ENCODE results near the gene ST3GAL4.

Gene ST3GAL4

GRCh38 chr11:126336671-126337101 is 18.8 kb upstream of the ST3GAL4 start:
- H3K4me3 ChIP-seq (ENCODE audit: low read depth, low read length), result no peak overlapping the region
- TF ChIP-seq CTCF (IDR thresholded peaks at IDR 0.05; ENCODE audit: borderline replicate concordance, insufficient read depth, low read depth, low read length), result no peak

GRCh38 chr11:126337126-126337473 is 18.4 kb upstream of the ST3GAL4 start:
- H3K4me3 ChIP-seq (ENCODE audit: low read depth, low read length), result no peak overlapping the region
- no peak for TF ChIP-seq CTCF (IDR thresholded peaks at IDR 0.05; ENCODE audit: borderline replicate concordance, insufficient read depth, low read depth, low read length)

GRCh38 chr11:126337474-126338241 is 17.8 kb upstream of the ST3GAL4 start:
- TF ChIP-seq CTCF (IDR thresholded peaks at IDR 0.05; ENCODE audit: borderline replicate concordance, insufficient read depth, low read depth, low read length), result no peak
- no peak overlapping the region for H3K4me3 ChIP-seq (ENCODE audit: low read depth, low read length)

- H3K4me3 ChIP-seq (ENCODE audit: low read depth, low read length), result no peak overlapping the region
- no peak for TF ChIP-seq CTCF (IDR thresholded peaks at IDR 0.05; ENCODE audit: borderline replicate concordance, insufficient read depth, low read depth, low read length)
Measured at GRCh38 chr11:126338346-126339055, 17.0 kb upstream of the ST3GAL4 start.

- no peak overlapping the region for H3K4me3 ChIP-seq (ENCODE audit: low read depth, low read length)
- no peak for TF ChIP-seq CTCF (IDR thresholded peaks at IDR 0.05; ENCODE audit: borderline replicate concordance, insufficient read depth, low read depth, low read length)
Measured at GRCh38 chr11:126339073-126339862, 16.2 kb upstream of the ST3GAL4 start.

- TF ChIP-seq CTCF (IDR thresholded peaks at IDR 0.05; ENCODE audit: borderline replicate concordance, insufficient read depth, low read depth, low read length), result no peak
- H3K4me3 ChIP-seq (ENCODE audit: low read depth, low read length), result no peak overlapping the region
Measured at GRCh38 chr11:126339863-126340434, 15.5 kb upstream of the ST3GAL4 start.
